ENCODE data around the gene PRDM15.

The PRDM15 gene

GRCh38 chr21:41772351-41773080 is 106.6 kb downstream of the PRDM15 start:
- Histone ChIP-seq H3K36me3 (ENCODE audit: control insufficient read depth in 1 of 2, insufficient read depth in 2 of 2, low read length in 2 of 2) (no peaks in the 10 kb centered on the region), H3K9me3 (ENCODE audit: insufficient read depth, low read depth, low read length) (no peaks in the 10 kb centered on the region), H3K23ac (ENCODE audit: low read length) (no peak overlapping the region), H2BK12ac (ENCODE audit: low read length) (no peak overlapping the region), H3K27ac (ENCODE audit: low read depth, low read length) (no peak overlapping the region), H4K8ac (ENCODE audit: low read depth, low read length) (no peak overlapping the region), H2AK5ac (ENCODE audit: low read length) (no peak overlapping the region), H3K4me3 (ENCODE audit: low read depth, low read length) (no peak overlapping the region), H3K27me3 (ENCODE audit: insufficient read depth, low read length) (peaks cover 9% of the 10 kb centered on the region), H3K4me2 (ENCODE audit: low read length) (no peak overlapping the region), H3K9ac (ENCODE audit: low read length) (no peak overlapping the region), H4K12ac (ENCODE audit: low read depth, low read length) (no peak overlapping the region), H3K79me1 (ENCODE audit: low read length) (peaks cover 2% of the 10 kb centered on the region), H2BK120ac (ENCODE audit: insufficient read depth, low read length, poor library complexity) (no peak overlapping the region), H3K4ac (ENCODE audit: low read depth, low read length) (no peak overlapping the region), H3K79me2 (ENCODE audit: control insufficient read depth, insufficient read depth, low read length, poor library complexity) (no peaks in the 10 kb centered on the region), H4K91ac (ENCODE audit: low read depth, low read length) (no peak overlapping the region), H3K14ac (ENCODE audit: low read length) (peak overlapping the region; percentile 17), H3K4me1 (ENCODE audit: control insufficient read depth in 1 of 2, insufficient read depth in 2 of 2, low read length in 2 of 2) (peaks cover 11 to 12% of the 10 kb centered on the region in 2 experiments), H3K18ac (ENCODE audit: low read length) (no peak overlapping the region), H2BK5ac (ENCODE audit: low read depth, low read length, poor library complexity) (no peak overlapping the region), H2AFZ (ENCODE audit: insufficient read depth, low read length, poor library complexity) (no peak overlapping the region)
- WGBS (ENCODE audit: extremely low coverage, insufficient coverage, insufficient read length): no CpG with 5 or more reads among the region's 16 CpGs
- no peak for DNase-seq

- no peak overlapping the region for H3K18ac ChIP-seq (ENCODE audit: low read length)
- H3K4ac ChIP-seq (ENCODE audit: low read depth, low read length): no peak overlapping the region
- no peak overlapping the region for H2AFZ ChIP-seq (ENCODE audit: insufficient read depth, low read length, poor library complexity)
- no peak overlapping the region for H2AK5ac ChIP-seq (ENCODE audit: low read length)
- peaks cover 10% of the 10 kb centered on the region for H3K27me3 ChIP-seq (ENCODE audit: insufficient read depth, low read length)
- H3K23ac ChIP-seq (ENCODE audit: low read length): no peak overlapping the region
- H3K4me3 ChIP-seq (ENCODE audit: low read depth, low read length): no peak overlapping the region
- H3K9me3 ChIP-seq (ENCODE audit: insufficient read depth, low read depth, low read length): peaks cover 2% of the 10 kb centered on the region
- peaks cover 3% of the 10 kb centered on the region for H3K79me2 ChIP-seq (ENCODE audit: control insufficient read depth, insufficient read depth, low read length, poor library complexity)
- no CpG with 5 or more reads among the region's 7 CpGs for WGBS (ENCODE audit: extremely low coverage, insufficient coverage, insufficient read length)
- no peak for DNase-seq
- H3K14ac ChIP-seq (ENCODE audit: low read length): no peak overlapping the region
- no peak overlapping the region for H4K8ac ChIP-seq (ENCODE audit: low read depth, low read length)
- no peak overlapping the region for H4K91ac ChIP-seq (ENCODE audit: low read depth, low read length)
- no peak overlapping the region for H2BK12ac ChIP-seq (ENCODE audit: low read length)
- no peak overlapping the region for H3K9ac ChIP-seq (ENCODE audit: low read length)
- no peaks in the 10 kb centered on the region for H3K36me3 ChIP-seq (ENCODE audit: control insufficient read depth in 1 of 2, insufficient read depth in 2 of 2, low read length in 2 of 2)
- H3K4me2 ChIP-seq (ENCODE audit: low read length): no peak overlapping the region
- no peak overlapping the region for H3K27ac ChIP-seq (ENCODE audit: low read depth, low read length)
- H3K4me1 ChIP-seq (ENCODE audit: control insufficient read depth in 1 of 2, insufficient read depth in 2 of 2, low read length in 2 of 2): peaks cover 12 to 15% of the 10 kb centered on the region in 2 experiments
- no peak overlapping the region for H2BK120ac ChIP-seq (ENCODE audit: insufficient read depth, low read length, poor library complexity)
- peaks cover 4% of the 10 kb centered on the region for H3K79me1 ChIP-seq (ENCODE audit: low read length)
- no peak overlapping the region for H4K12ac ChIP-seq (ENCODE audit: low read depth, low read length)
- H2BK5ac ChIP-seq (ENCODE audit: low read depth, low read length, poor library complexity): no peak overlapping the region
Observed at GRCh38 chr21:41771625-41771945, 107.6 kb downstream of the PRDM15 start.

DNA sequence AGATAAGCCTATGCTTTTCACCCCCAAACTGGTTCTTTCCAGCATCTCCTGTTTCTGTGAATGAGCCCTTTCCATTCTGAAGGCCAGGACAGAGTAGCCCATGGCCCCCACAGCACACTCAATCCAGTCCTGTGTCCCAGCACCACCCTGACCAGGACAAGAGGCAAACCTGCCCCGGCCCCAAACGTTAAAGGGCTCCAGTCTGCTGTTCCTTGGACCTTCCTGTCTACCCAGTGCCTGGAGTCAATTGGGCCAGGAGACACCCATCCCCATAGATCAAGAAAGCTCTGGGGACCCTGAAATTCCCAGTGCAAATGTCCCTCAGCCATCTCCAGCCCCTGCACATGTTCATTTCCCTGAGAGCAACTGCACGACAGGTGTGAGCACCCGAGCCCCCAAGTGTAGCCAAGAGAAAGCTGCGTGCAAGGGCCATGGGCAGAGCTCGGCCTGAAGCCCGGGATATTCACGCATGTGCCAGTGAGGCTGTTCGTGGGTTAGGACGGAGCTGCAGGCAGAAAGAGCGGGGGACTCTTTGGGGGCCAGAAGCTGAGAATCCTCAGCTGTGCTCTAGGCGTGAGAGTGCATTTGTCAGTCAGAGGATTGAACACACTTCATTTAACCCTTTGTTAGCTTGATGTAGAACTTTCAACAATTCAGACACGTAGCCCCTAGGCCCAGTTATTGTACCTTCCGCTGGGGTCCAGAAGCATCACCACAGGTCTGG is 108.1 kb downstream of the PRDM15 start:
- Histone ChIP-seq H2BK5ac (ENCODE audit: low read depth, low read length, poor library complexity) (no peak overlapping the region), H3K4me1 (ENCODE audit: control insufficient read depth in 1 of 2, insufficient read depth in 2 of 2, low read length in 2 of 2) (peaks cover 12 to 19% of the 10 kb centered on the region in 2 experiments), H3K79me1 (ENCODE audit: low read length) (peaks cover 8% of the 10 kb centered on the region), H2AFZ (ENCODE audit: insufficient read depth, low read length, poor library complexity) (no peak overlapping the region), H2BK120ac (ENCODE audit: insufficient read depth, low read length, poor library complexity) (no peak overlapping the region), H2BK12ac (ENCODE audit: low read length) (no peak overlapping the region), H3K4me2 (ENCODE audit: low read length) (no peak overlapping the region), H3K4me3 (ENCODE audit: low read depth, low read length) (no peak overlapping the region), H3K79me2 (ENCODE audit: control insufficient read depth, insufficient read depth, low read length, poor library complexity) (peaks cover 6% of the 10 kb centered on the region), H3K18ac (ENCODE audit: low read length) (no peak overlapping the region), H3K27me3 (ENCODE audit: insufficient read depth, low read length) (peaks cover 14% of the 10 kb centered on the region), H4K8ac (ENCODE audit: low read depth, low read length) (no peak overlapping the region), H3K4ac (ENCODE audit: low read depth, low read length) (no peak overlapping the region), H3K36me3 (ENCODE audit: control insufficient read depth in 1 of 2, insufficient read depth in 2 of 2, low read length in 2 of 2) (no peaks in the 10 kb centered on the region), H3K9me3 (ENCODE audit: insufficient read depth, low read depth, low read length) (peaks cover 2% of the 10 kb centered on the region), H4K91ac (ENCODE audit: low read depth, low read length) (no peak overlapping the region), H2AK5ac (ENCODE audit: low read length) (no peak overlapping the region), H3K27ac (ENCODE audit: low read depth, low read length) (no peak overlapping the region), H3K23ac (ENCODE audit: low read length) (no peak overlapping the region), H4K12ac (ENCODE audit: low read depth, low read length) (no peak overlapping the region), H3K9ac (ENCODE audit: low read length) (no peak overlapping the region), H3K14ac (ENCODE audit: low read length) (no peak overlapping the region)
- WGBS (ENCODE audit: extremely low coverage, insufficient coverage, insufficient read length): no CpG with 5 or more reads among the region's 14 CpGs
- DNase-seq: no peak

- no peak overlapping the region for H2BK5ac ChIP-seq (ENCODE audit: low read depth, low read length, poor library complexity)
- H3K36me3 ChIP-seq (ENCODE audit: control insufficient read depth in 1 of 2, insufficient read depth in 2 of 2, low read length in 2 of 2): no peaks in the 10 kb centered on the region
- peaks cover 14% of the 10 kb centered on the region for H3K27me3 ChIP-seq (ENCODE audit: insufficient read depth, low read length)
- peaks cover 8% of the 10 kb centered on the region for H3K79me1 ChIP-seq (ENCODE audit: low read length)
- no peak overlapping the region for H3K14ac ChIP-seq (ENCODE audit: low read length)
- H2AFZ ChIP-seq (ENCODE audit: insufficient read depth, low read length, poor library complexity): no peak overlapping the region
- no peak overlapping the region for H2BK12ac ChIP-seq (ENCODE audit: low read length)
- no CpG with 5 or more reads among the region's 5 CpGs for WGBS (ENCODE audit: extremely low coverage, insufficient coverage, insufficient read length)
- H3K4ac ChIP-seq (ENCODE audit: low read depth, low read length): no peak overlapping the region
- peaks cover 14 to 19% of the 10 kb centered on the region in 2 experiments for H3K4me1 ChIP-seq (ENCODE audit: control insufficient read depth in 1 of 2, insufficient read depth in 2 of 2, low read length in 2 of 2)
- H3K79me2 ChIP-seq (ENCODE audit: control insufficient read depth, insufficient read depth, low read length, poor library complexity): peaks cover 6% of the 10 kb centered on the region
- no peak for DNase-seq
- H3K4me2 ChIP-seq (ENCODE audit: low read length): no peak overlapping the region
- peaks cover 2% of the 10 kb centered on the region for H3K9me3 ChIP-seq (ENCODE audit: insufficient read depth, low read depth, low read length)
- H3K18ac ChIP-seq (ENCODE audit: low read length): no peak overlapping the region
- H3K4me3 ChIP-seq (ENCODE audit: low read depth, low read length): no peak overlapping the region
- H2BK120ac ChIP-seq (ENCODE audit: insufficient read depth, low read length, poor library complexity): no peak overlapping the region
- H3K23ac ChIP-seq (ENCODE audit: low read length): no peak overlapping the region
- H3K27ac ChIP-seq (ENCODE audit: low read depth, low read length): no peak overlapping the region
- H4K12ac ChIP-seq (ENCODE audit: low read depth, low read length): no peak overlapping the region
- no peak overlapping the region for H4K8ac ChIP-seq (ENCODE audit: low read depth, low read length)
- no peak overlapping the region for H2AK5ac ChIP-seq (ENCODE audit: low read length)
- no peak overlapping the region for H3K9ac ChIP-seq (ENCODE audit: low read length)
- H4K91ac ChIP-seq (ENCODE audit: low read depth, low read length): no peak overlapping the region
Observed at GRCh38 chr21:41769933-41770332, 109.2 kb downstream of the PRDM15 start.
